Caco-2 (cell line): ENCODE measurements around the gene STK11IP. TPM values are rescaled to one million over a fixed set of nuclear protein-coding genes. Genes with fewer than 3 reads are reported as not detected.

ENCODE experiments used
- BruUV-seq: library from RNA; stranded (reverse); fragments of 400-500 nt; replicated peaks from 2 replicates; lab custom pipeline; 2021; lab: Mats Ljungman, UMichigan
- CTCF ChIA-PET: fragments of 300-600 bp; sonication (Branson Sonifier 250); formaldehyde crosslinking; loops from one replicate; lab custom pipeline; 2022; ENCODE audit warnings: antibody characterized with exemption; lab: Charles Lee
- POLR2A ChIA-PET: fragments of 300-600 bp; sonication (Branson Sonifier 250); formaldehyde crosslinking; loops from one replicate; lab custom pipeline; 2022; ENCODE audit warnings: antibody characterized with exemption; lab: Charles Lee
- DNase-seq, 2 experiments: peaks; one replicate each; pipeline versions ENCODE4 v3.0.0 to v3.0.0-alpha.2; 2020 to 2022
- H3K27me3 ChIP-seq: replicated peaks from 2 replicates; pipeline ENCODE4 v1.6.0; 2011; ENCODE audit warnings: low read length; ENCODE audit not compliant: control insufficient read depth, insufficient read depth
- H3K36me3 ChIP-seq: 2 replicates; pipeline ENCODE4 v1.5.1; 2011; ENCODE audit warnings: low read length; ENCODE audit not compliant: control insufficient read depth, insufficient read depth
- H3K4me1 ChIP-seq: fragments of 250-450 bp; sonication (Bioruptor Pico); 2 replicates; pipeline ENCODE4 v1.5.1; 2020; ENCODE audit warnings: mild to moderate bottlenecking
- H3K4me3 ChIP-seq: 2 replicates; pipeline ENCODE4 v1.5.1; 2011; ENCODE audit warnings: low read depth, mild to moderate bottlenecking, control low read depth, low read length
- H3K9me3 ChIP-seq: fragments of 250-450 bp; sonication (Bioruptor Pico); 2 replicates; pipeline ENCODE4 v1.5.1; 2020; ENCODE audit warnings: mild to moderate bottlenecking, moderate library complexity
- H3K27ac Mint-ChIP-seq: one replicate; pipeline ENCODE4 v1.8.0; 2022; ENCODE audit warnings: mixed read lengths; ENCODE audit not compliant: unreplicated experiment
- H3K27me3 Mint-ChIP-seq: one replicate; pipeline ENCODE4 v1.8.0; 2022; ENCODE audit warnings: mixed read lengths; ENCODE audit not compliant: insufficient read depth, unreplicated experiment
- H3K36me3 Mint-ChIP-seq: one replicate; pipeline ENCODE4 v1.8.0; 2022; ENCODE audit warnings: mild to moderate bottlenecking, mixed read lengths; ENCODE audit not compliant: insufficient read depth, unreplicated experiment
- H3K4me1 Mint-ChIP-seq: one replicate; pipeline ENCODE4 v1.8.0; 2022; ENCODE audit warnings: low read depth, mixed read lengths; ENCODE audit not compliant: unreplicated experiment
- H3K4me3 Mint-ChIP-seq: one replicate; pipeline ENCODE4 v1.8.0; 2022; ENCODE audit warnings: mild to moderate bottlenecking, moderate library complexity, mixed read lengths; ENCODE audit not compliant: unreplicated experiment
- H3K9me3 Mint-ChIP-seq: one replicate; pipeline ENCODE4 v1.8.0; 2022; ENCODE audit warnings: mixed read lengths; ENCODE audit not compliant: unreplicated experiment
- intact Hi-C: fragments of 100-400 bp; cut with micrococcal nuclease; formaldehyde crosslinking; loops from one replicate; pipeline ENCODE4 v1.10.0; 2022; ENCODE audit not compliant: unreplicated experiment
- total RNA-seq: library from RNA; stranded (reverse); gene quantifications from 2 replicates; pipeline ENCODE4 v1.2.3, GENCODE V29; 2022
- TF ChIP-seq, protein P1 (sequence below), 2 experiments: fragments of 200-600 bp in 1 of 2; IDR thresholded peaks; 1 replicate in 1 of 2; 2 replicates in 1 of 2; pipeline versions ENCODE4 v1.5.1 to v1.8.0; 2011 to 2022; ENCODE audit warnings: antibody characterized with exemption in 1 of 2, control low read depth in 1 of 2, inconsistent platforms in 1 of 2, low read depth in 1 of 2, low read length in 1 of 2, mild to moderate bottlenecking in 1 of 2, moderate library complexity in 1 of 2; ENCODE audit not compliant: insufficient read depth in 1 of 2, severe bottlenecking in 1 of 2, unreplicated experiment in 1 of 2

STK11IP gene
- total RNA-seq, 1 experiment from 2014 or later: 21.7 TPM

- H3K4me3 Mint-ChIP-seq: no peak overlapping the region
- intact Hi-C loops: no loop called here
- POLR2A ChIA-PET: interaction anchor here (0.6 kb wide), 1 partner anchor 52 kb away, joined by 4 read pairs; no protein-coding TSS in a partner anchor
- no peaks in the 10 kb centered on the region for H3K4me1 Mint-ChIP-seq
- no peaks in the 10 kb centered on the region for H3K9me3 ChIP-seq
- H3K36me3 Mint-ChIP-seq: no peaks in the 10 kb centered on the region
- TF ChIP-seq, protein P1, sequence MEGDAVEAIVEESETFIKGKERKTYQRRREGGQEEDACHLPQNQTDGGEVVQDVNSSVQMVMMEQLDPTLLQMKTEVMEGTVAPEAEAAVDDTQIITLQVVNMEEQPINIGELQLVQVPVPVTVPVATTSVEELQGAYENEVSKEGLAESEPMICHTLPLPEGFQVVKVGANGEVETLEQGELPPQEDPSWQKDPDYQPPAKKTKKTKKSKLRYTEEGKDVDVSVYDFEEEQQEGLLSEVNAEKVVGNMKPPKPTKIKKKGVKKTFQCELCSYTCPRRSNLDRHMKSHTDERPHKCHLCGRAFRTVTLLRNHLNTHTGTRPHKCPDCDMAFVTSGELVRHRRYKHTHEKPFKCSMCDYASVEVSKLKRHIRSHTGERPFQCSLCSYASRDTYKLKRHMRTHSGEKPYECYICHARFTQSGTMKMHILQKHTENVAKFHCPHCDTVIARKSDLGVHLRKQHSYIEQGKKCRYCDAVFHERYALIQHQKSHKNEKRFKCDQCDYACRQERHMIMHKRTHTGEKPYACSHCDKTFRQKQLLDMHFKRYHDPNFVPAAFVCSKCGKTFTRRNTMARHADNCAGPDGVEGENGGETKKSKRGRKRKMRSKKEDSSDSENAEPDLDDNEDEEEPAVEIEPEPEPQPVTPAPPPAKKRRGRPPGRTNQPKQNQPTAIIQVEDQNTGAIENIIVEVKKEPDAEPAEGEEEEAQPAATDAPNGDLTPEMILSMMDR (IDR thresholded peaks at IDR 0.05; ENCODE audit: insufficient read depth in 1 of 2, low read depth in 1 of 2, low read length in 1 of 2, severe bottlenecking in 1 of 2, unreplicated experiment in 1 of 2): no peak
- no peaks in the 10 kb centered on the region for H3K27me3 Mint-ChIP-seq
- H3K27ac Mint-ChIP-seq: no peak overlapping the region
- no peaks in the 10 kb centered on the region for H3K9me3 Mint-ChIP-seq
- no peaks in the 10 kb centered on the region for H3K27me3 ChIP-seq
- CTCF ChIA-PET: no interaction called here
- H3K4me3 ChIP-seq: no peak overlapping the region
- no peaks in the 10 kb centered on the region for H3K36me3 ChIP-seq
- DNase-seq: no peak
- no peaks in the 10 kb centered on the region for H3K4me1 ChIP-seq
- no TSS peak for BruUV-seq
Observed at GRCh38 chr2:219620546-219620945, 22.9 kb downstream of the STK11IP start.

- intact Hi-C loops: no loop called here
- POLR2A ChIA-PET: no interaction called here
Observed at GRCh38 chr2:219621935-219622334, 24.3 kb downstream of the STK11IP start.

DNA sequence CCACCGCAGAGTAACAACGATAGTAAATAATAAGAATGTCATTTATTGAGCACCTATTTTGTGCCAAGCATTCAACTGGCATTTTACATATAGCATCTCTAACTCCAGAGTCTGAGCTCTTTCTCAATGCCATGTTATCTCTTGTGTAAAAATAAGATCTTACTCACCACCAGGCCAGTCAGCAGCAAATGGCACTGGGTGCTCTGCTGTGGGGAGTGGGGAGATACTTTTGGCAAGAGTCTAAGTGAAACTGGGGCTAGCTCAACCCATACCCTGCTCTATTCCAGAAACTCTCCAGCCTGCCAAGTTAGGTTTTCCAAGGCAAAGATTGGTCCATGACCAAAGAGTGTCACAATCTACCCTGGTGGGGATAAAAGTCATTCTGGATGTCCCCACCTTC, 24.8 kb downstream of the STK11IP start:
- Mint-ChIP-seq H3K9me3 (no peaks in the 10 kb centered on the region), H3K4me3 (no peak overlapping the region), H3K27me3 (no peaks in the 10 kb centered on the region), H3K27ac (no peak overlapping the region), H3K4me1 (no peaks in the 10 kb centered on the region), H3K36me3 (no peaks in the 10 kb centered on the region)
- H3K36me3 ChIP-seq: no peaks in the 10 kb centered on the region
- ChIA-PET CTCF (no interaction called here), POLR2A (no interaction called here)
- no peaks in the 10 kb centered on the region for H3K4me1 ChIP-seq
- no TSS peak for BruUV-seq
- no peak for DNase-seq
- intact Hi-C loops: no loop called here
- no peaks in the 10 kb centered on the region for H3K9me3 ChIP-seq
- H3K4me3 ChIP-seq: no peak overlapping the region
- TF ChIP-seq, protein P1 (IDR thresholded peaks at IDR 0.05; ENCODE audit: insufficient read depth in 1 of 2, low read depth in 1 of 2, low read length in 1 of 2, severe bottlenecking in 1 of 2, unreplicated experiment in 1 of 2): no peak
- H3K27me3 ChIP-seq: no peaks in the 10 kb centered on the region

More at GRCh38 chr2:219621935-219622334, 24.3 kb downstream of the STK11IP start:
- H3K27me3 ChIP-seq: no peaks in the 10 kb centered on the region
- no peaks in the 10 kb centered on the region for H3K4me1 ChIP-seq
- Mint-ChIP-seq H3K9me3 (no peaks in the 10 kb centered on the region), H3K4me3 (no peak overlapping the region), H3K27ac (no peak overlapping the region), H3K4me1 (no peaks in the 10 kb centered on the region), H3K36me3 (no peaks in the 10 kb centered on the region), H3K27me3 (no peaks in the 10 kb centered on the region)
- no peak for DNase-seq
- CTCF ChIA-PET: no interaction called here
- no peaks in the 10 kb centered on the region for H3K9me3 ChIP-seq
- H3K4me3 ChIP-seq: no peak overlapping the region
- no peaks in the 10 kb centered on the region for H3K36me3 ChIP-seq
- BruUV-seq: no TSS peak
- TF ChIP-seq, protein P1 (IDR thresholded peaks at IDR 0.05; ENCODE audit: insufficient read depth in 1 of 2, low read depth in 1 of 2, low read length in 1 of 2, severe bottlenecking in 1 of 2, unreplicated experiment in 1 of 2): no peak
